ENCODE results near the gene LRCH4.
"Not testable (repeated sequence)": the region's sequence is repeated elsewhere in the genome, so short reads cannot be mapped to it uniquely, and the experiment has no call there.

Gene LRCH4

DNA sequence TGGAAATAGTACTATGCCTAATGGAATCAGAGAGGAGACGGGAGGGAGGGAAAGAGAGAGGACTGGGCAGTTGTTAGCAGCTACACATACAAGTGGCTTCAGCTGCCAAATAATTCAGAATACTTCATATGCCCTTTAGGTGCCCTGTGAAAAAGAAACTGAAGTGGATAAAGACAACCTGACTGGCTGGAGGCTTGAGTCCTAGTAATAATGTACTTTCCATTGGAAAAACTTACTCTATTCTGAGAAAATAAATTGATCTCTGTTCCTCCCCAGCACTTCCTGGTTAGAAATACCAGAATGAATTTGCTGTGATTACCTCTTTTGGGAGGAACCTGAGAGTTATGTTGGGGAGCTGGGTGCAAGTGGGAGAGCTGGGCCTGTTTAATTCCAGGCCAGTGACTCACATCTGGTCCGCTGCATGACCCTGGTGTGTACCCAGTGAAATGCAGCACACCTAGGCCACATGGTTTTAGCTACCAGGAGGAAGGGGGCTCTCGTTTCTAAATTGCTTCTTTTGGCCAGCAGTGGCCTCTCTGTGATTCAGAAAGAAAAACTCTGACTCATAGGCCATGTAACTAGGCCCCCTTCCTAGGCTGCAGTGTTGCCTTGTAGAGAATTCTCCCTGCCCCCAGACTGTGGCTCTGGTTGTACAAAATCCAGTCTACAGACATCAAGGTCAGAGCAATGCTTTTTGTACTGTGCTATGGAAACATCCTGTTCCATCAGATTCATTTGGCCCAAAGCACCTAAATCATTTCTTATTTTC, 40.4 kb downstream of the LRCH4 start:
- TF ChIP-seq, protein P1, sequence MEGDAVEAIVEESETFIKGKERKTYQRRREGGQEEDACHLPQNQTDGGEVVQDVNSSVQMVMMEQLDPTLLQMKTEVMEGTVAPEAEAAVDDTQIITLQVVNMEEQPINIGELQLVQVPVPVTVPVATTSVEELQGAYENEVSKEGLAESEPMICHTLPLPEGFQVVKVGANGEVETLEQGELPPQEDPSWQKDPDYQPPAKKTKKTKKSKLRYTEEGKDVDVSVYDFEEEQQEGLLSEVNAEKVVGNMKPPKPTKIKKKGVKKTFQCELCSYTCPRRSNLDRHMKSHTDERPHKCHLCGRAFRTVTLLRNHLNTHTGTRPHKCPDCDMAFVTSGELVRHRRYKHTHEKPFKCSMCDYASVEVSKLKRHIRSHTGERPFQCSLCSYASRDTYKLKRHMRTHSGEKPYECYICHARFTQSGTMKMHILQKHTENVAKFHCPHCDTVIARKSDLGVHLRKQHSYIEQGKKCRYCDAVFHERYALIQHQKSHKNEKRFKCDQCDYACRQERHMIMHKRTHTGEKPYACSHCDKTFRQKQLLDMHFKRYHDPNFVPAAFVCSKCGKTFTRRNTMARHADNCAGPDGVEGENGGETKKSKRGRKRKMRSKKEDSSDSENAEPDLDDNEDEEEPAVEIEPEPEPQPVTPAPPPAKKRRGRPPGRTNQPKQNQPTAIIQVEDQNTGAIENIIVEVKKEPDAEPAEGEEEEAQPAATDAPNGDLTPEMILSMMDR (IDR thresholded peaks at IDR 0.05; ENCODE audit: low read depth, low read length, missing control alignments) = peak; percentile 32
- no peak overlapping the region for H3K4me3 ChIP-seq (ENCODE audit: low read depth, low read length)
- in situ Hi-C loops (cut with HindIII; ENCODE audit: low sequenced_read_pairs) = no loop called here
- peak; percentile 67 for DNase-seq (ENCODE audit: low read depth)

DNA sequence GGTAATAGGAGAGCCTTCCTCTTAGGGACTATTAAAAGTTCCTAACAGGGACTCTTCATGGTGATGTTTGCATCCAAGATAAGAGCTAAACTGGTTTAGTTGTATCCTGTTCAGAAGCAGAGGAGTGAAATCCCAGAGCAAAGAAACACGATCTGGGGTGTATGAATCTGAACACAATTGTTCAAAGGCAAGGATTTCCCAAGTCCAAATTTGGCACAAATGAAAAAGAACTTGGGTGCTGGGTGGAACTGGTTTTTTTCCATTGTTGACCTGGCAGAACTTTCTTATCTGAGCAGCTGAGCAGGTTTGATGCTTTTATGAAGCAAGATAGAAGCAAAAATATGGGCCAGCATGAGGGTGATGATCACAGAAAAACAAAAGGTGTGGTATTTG, 41.0 kb downstream of the LRCH4 start:
- in situ Hi-C loops (cut with HindIII; ENCODE audit: low sequenced_read_pairs) = no loop called here
- DNase-seq (ENCODE audit: low read depth) = no peak
- no peak overlapping the region for H3K4me3 ChIP-seq (ENCODE audit: low read depth, low read length)
- TF ChIP-seq, protein P1 (IDR thresholded peaks at IDR 0.05; ENCODE audit: low read depth, low read length, missing control alignments) = no peak

DNA sequence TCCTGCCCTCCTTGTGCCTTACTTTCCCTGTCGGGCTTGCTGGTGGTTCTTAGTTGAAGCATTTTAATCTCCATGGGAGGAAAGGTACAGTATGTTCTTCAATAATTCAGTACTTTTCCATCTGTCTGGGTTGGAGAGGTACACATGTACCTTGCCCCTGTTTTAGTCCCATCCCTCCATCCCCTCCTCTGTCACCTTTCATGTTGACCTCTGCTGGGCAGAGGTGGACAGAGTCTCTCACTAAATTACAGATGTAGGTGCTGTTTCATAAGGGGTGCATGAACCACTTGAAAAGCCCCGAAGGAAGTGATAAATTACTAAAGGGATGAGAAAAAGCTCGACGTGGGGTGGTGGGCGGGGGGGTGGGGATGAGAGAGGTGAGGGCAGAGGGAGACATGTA, 41.5 kb downstream of the LRCH4 start:
- TF ChIP-seq, protein P1 (IDR thresholded peaks at IDR 0.05; ENCODE audit: low read depth, low read length, missing control alignments) = no peak
- DNase-seq (ENCODE audit: low read depth) = no peak
- in situ Hi-C loops (cut with HindIII; ENCODE audit: low sequenced_read_pairs) = no loop called here
- no peak overlapping the region for H3K4me3 ChIP-seq (ENCODE audit: low read depth, low read length)

DNA sequence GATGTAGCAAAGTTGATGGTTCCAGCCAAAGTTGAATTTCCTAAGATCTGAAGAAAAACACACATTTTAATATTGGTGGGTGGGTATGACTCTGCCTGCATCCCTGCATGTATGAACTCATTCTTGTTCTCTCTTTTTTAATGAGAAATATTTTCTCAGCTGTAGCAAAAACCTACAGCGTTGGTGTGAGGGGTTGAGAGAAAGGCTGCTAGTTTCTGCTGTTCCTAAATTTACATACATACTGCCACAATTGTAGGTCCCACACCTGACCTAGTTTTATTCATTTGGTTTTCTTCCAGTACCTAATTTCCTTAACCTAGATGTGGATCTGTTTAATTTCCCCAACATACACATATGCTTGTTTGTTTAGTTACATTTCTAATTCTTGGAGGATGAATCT, 42.3 kb downstream of the LRCH4 start:
- no peak overlapping the region for H3K4me3 ChIP-seq (ENCODE audit: low read depth, low read length)
- in situ Hi-C loops (cut with HindIII; ENCODE audit: low sequenced_read_pairs) = no loop called here
- DNase-seq (ENCODE audit: low read depth) = no peak
- TF ChIP-seq, protein P1 (IDR thresholded peaks at IDR 0.05; ENCODE audit: low read depth, low read length, missing control alignments) = no peak

DNA sequence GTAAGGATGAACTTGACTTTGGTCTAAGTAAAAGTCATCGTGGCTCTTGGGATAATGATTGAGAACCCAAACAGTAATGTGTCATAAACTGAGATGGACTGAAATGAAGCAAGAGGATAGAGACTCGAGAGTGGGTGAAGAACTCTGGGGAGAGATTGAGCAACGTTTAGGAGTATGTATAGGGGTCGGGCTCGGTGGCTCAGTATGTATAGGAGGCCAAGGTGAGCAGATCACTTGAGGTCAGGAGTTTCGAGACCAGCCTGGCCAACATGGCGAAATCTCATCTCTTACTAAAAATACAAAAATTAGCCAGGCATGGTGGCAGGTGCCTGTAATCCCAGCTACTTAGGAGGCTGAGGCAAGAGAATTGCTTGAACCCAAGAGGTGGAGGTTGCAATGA, 44.6 kb downstream of the LRCH4 start:
- in situ Hi-C loops (cut with HindIII; ENCODE audit: low sequenced_read_pairs); DNase-seq (ENCODE audit: low read depth); H3K4me3 ChIP-seq (ENCODE audit: low read depth, low read length): not testable (repeated sequence)

DNA sequence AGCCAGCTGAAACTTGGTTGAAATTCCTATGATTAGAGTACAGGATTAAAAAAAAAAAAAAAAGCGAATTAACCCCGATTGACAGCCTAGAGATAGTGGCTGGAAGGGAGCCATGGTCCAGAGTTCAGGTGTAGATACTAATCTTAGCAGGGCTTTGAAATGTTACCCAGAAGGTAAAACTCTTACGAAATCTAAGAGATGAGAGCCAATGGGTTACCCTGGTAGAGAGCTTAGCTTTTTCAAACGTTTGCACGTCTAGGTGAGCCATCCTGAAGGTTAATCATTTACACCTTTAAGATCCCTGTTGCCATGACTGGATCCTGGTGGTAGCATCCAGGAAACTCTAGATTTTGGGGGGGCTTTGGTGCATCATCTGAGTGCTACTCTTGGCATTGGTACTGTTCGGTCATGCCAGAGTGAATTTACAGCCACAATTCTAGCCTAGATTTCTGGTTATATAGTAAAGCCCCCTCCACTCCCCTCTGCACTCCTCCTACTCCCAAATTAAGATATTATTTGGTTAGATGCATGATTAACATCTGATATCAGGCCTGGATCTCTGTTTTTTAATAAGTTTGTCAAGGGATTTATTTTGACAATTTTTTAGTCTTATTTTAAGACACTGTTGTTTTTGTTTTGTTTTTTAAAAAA, 45.7 kb downstream of the LRCH4 start:
- peak overlapping the region; percentile 67 for H3K4me3 ChIP-seq (ENCODE audit: low read depth, low read length)
- DNase-seq (ENCODE audit: low read depth) = no peak
- TF ChIP-seq, protein P1 (IDR thresholded peaks at IDR 0.05; ENCODE audit: low read depth, low read length, missing control alignments) = no peak
- in situ Hi-C loops (cut with HindIII; ENCODE audit: low sequenced_read_pairs) = no loop called here

DNA sequence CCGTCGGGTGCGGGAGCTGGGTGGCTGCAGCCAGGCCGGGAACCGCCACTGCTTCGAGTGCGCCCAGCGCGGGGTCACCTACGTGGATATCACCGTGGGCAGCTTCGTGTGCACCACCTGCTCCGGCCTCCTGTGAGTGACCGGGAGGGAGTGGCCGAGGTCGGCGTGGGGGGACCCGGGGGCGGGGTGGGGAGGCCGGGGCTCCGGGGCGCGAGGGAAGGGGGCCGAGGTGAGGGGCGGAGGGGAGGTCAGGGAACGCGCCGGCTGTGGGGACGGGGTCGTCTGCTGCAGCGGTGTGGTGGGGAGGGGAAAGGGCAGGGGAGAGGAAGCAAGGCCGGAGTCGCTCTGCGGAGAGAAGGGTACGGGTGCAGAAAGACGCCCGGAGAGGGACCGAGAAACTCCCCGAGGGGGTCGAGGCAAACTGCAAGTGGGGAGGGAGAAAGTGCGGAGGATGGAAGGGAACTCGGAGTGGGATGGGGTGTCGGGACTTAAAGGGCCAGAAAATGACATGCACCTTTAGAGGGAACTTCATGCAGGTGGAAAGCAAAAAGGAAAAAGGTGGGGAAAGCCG, 46.4 kb downstream of the LRCH4 start:
- in situ Hi-C loops (cut with HindIII; ENCODE audit: low sequenced_read_pairs) = no loop called here
- DNase-seq (ENCODE audit: low read depth) = no peak
- H3K4me3 ChIP-seq (ENCODE audit: low read depth, low read length) = peak overlapping the region; percentile 67
- TF ChIP-seq, protein P1 (IDR thresholded peaks at IDR 0.05; ENCODE audit: low read depth, low read length, missing control alignments) = no peak
